Measurements from ENCODE around the gene SEMA4D. TPM values are rescaled to one million over a fixed set of nuclear protein-coding genes. Genes with fewer than 3 reads are reported as not detected.
A peak's percentile ranks its signal among the peaks of the same experiment; 100 is the strongest.

Gene SEMA4D
- total RNA-seq, 2 experiments from 2014 or later, result 334 to 336 TPM

DNA sequence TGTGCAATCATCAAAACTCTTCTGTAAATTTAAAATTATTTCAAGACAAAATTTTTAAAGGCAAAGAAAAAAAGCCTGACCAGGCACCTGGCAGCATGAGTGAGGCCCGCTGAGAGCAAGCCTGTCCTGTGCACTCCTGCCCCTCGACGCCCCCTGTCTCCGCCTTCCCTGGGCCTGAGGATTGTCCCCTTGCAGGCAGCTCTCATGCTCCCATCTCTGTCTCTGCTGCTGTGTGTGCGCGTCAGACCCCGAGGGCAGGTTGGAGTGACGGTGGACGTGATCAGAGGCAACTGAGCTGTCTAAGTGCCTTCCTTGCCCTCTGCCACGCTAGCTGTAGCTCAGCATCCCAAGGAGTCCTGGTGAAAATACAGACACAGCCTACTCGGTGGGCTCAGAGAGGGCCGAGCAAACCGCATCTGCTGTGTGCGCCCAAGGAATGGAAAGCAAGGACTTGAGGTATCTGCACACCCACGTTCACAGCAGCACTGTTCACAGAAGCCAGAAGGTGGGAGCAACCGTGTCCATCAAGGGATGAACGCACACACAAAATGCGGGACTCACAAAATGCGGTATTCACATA, 114.1 kb downstream of the SEMA4D start:
- H3K36me3 Mint-ChIP-seq (ENCODE audit: low read depth), result peaks cover 81% of the 10 kb centered on the region
- H3K27ac Mint-ChIP-seq, result peak overlapping the region; percentile 73
- CTCF ChIA-PET, result interaction anchor here (0.9 to 1.0 kb wide), 2 partner anchors 9 to 26 kb away, joined by 3 read pairs; no protein-coding TSS in a partner anchor
- no peak overlapping the region for H3K4me3 Mint-ChIP-seq
- no peak for DNase-seq
- H3K27me3 Mint-ChIP-seq, result no peaks in the 10 kb centered on the region
- no peaks in the 10 kb centered on the region for H3K9me3 Mint-ChIP-seq
- H3K4me1 Mint-ChIP-seq, result peaks cover 61% of the 10 kb centered on the region
- POLR2A ChIA-PET, result no interaction called here

DNA sequence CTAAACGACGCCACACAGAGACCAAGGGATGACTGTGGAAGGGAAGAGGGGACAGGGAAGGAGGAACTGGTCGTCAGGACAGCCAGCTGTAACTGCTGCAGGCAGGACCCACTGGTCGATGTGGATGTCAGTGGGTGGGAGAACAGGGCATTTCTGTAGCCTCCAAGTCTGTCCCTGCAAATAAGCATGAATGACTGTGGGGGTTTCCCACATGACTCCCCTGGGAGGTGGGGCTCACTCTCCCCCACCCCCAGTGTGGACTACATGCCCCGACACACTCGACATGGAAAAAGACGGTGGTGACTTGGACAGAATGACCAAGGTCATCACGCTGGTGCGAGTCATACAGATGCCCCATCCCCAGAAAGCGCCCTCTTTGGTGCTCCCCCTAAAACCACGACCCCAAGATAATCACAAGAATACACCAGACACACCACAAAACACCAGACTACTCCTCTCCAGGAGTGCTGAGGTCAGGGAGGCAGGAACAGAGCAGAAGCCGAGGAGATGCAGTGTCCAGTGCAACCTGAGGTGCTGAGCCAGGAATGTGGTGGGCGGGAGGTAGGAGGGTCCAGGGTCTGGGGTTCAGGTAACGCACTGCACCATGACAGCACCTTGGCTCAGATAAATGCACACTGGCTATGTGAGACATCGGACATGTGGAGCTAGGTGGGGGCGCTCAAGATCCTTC, 114.7 kb downstream of the SEMA4D start:
- peaks cover 81% of the 10 kb centered on the region for H3K36me3 Mint-ChIP-seq (ENCODE audit: low read depth)

DNA sequence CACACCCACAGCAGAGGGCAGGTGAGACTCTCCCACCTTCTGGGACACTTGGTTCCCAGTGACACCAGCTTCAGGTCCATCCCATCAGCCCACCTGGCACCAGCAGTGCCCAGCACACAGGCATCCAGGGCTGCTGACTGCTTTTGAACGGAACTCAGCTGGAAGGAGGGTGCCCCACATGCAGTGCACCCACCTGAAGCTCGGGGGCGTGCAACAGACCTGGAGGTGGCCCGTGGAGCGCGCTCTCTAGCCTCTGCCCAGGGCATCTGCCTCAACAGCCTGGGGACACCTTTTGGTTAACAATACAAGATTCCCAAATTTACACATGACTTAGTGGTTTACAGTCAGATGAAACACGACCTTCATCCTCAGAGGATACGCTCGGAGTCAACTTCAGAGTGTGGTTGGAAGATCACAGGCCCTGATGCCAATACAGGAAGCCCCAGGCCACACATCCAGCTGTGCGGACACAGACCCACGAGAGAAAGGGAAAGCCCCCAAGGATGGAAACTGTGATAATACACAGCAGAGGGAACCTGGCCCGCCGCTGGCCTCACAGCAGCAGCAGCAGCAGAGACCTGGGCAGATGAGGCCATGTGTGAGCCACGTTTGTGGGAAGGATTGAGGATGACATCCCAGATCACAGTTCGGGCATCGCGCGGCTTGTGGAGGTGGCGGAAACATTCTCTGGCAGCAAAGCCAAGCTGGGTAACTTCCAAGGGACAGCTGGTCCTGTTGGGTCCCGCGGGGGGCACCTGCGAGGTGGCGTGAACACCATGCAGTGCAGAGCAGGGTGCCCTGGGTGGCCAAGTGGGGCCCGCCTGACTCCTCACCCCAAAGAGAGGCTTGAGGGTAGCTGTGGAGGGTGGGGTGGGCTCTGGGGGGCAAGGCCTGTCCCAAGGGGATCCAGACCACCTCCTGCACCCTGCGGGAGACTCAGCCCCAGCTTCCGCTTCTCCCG, 115.6 kb downstream of the SEMA4D start:
- H3K4me3 Mint-ChIP-seq, result no peak overlapping the region
- H3K4me1 Mint-ChIP-seq, result peaks cover 70% of the 10 kb centered on the region
- CTCF ChIA-PET, result interaction anchor here (0.5 to 1.9 kb wide), 5 partner anchors 24 to 679 kb away, joined by 3 to 4 read pairs (median 3); no protein-coding TSS in a partner anchor

More for the DNA sequence above, 114.7 kb downstream of the SEMA4D start:
- ChIA-PET POLR2A (no interaction called here), CTCF (interaction anchor here (0.6 to 1.9 kb wide), 4 partner anchors 23 to 215 kb away, joined by 3 to 4 read pairs (median 4); no protein-coding TSS in a partner anchor)
- Mint-ChIP-seq H3K4me3 (no peak overlapping the region), H3K27me3 (no peaks in the 10 kb centered on the region), H3K9me3 (no peaks in the 10 kb centered on the region), H3K4me1 (peaks cover 66% of the 10 kb centered on the region), H3K27ac (peak overlapping the region; percentile 81)
- DNase-seq, result no peak

DNA sequence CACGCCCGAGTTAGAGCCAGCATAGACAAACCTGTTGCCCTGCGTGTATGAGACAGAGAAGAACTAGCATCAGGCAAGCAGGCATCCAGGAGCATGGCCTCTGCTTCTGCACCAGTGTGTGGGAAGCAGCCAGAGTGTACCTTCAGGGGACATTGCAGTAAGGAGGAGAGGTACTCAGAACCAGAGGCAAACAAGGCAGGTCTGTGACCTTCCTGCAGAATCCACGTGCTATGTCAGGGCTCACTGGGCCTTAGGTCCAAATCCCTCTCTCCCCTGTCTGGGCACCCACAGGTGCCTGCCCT, 116.7 kb downstream of the SEMA4D start:
- DNase-seq, result no peak
- Mint-ChIP-seq H3K4me3 (no peak overlapping the region), H3K9me3 (no peaks in the 10 kb centered on the region), H3K36me3 (ENCODE audit: low read depth) (peaks cover 80% of the 10 kb centered on the region), H3K4me1 (peaks cover 78% of the 10 kb centered on the region), H3K27ac (peak overlapping the region; percentile 46), H3K27me3 (no peaks in the 10 kb centered on the region)
- ChIA-PET POLR2A (no interaction called here), CTCF (interaction anchor here (1.6 to 1.9 kb wide), 2 partner anchors 25 to 33 kb away, joined by 4 read pairs; no protein-coding TSS in a partner anchor)

More for the DNA sequence above, 115.6 kb downstream of the SEMA4D start:
- Mint-ChIP-seq H3K9me3 (no peaks in the 10 kb centered on the region), H3K27me3 (no peaks in the 10 kb centered on the region), H3K36me3 (ENCODE audit: low read depth) (peaks cover 82% of the 10 kb centered on the region), H3K27ac (peak overlapping the region; percentile 64)
- POLR2A ChIA-PET, result no interaction called here
- DNase-seq, result no peak

DNA sequence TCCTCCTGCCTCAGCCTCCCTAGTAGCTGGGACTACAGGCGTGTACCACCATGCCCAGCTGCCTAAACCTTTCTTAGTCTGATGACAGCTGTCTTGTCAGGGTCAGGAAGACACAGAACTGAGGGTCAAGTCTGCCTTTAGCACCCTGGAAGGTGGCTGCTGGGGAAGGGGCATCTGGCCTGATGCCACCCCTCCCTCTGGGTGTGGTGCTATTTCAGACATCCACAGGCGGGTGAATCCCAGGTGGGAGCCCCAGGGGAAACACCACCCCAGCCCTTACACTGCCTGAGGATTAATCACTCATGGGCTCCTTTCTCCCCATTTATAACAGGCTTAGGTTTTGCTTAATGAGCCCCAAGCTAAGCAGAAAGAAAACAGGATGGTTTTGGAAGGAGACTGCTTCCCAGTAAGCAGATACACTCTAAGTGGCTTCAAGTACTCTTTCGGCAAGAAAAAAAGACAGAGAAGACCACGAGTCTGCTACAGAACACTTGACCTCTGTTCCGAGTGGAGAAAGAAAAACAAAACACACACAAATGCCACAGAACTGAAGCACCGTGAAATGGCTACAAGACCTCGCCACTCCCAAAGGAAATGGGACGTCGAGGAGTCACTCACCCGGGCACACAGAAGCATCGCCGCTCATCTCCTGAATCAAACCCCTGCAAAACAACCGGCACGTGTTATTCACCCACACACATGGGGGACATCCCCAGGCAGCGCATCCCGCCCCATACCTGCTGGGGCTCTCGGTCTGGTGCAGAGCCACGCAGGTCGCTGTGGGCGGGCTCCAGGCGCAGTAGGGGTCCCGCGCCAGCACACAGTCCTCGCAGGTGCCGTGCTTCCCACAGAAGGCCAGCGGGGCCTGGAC, 117.2 kb downstream of the SEMA4D start:
- peak overlapping the region; percentile 73 for H3K27ac Mint-ChIP-seq
- no peak overlapping the region for H3K4me3 Mint-ChIP-seq
- H3K9me3 Mint-ChIP-seq, result no peaks in the 10 kb centered on the region
- no peaks in the 10 kb centered on the region for H3K27me3 Mint-ChIP-seq
- CTCF ChIA-PET, result no interaction called here
- POLR2A ChIA-PET, result interaction anchor here (0.9 kb wide), 1 partner anchor 168 kb away, joined by 3 read pairs; no protein-coding TSS in a partner anchor
- H3K36me3 Mint-ChIP-seq (ENCODE audit: low read depth), result peaks cover 79% of the 10 kb centered on the region
- DNase-seq, result no peak
- H3K4me1 Mint-ChIP-seq, result peaks cover 82% of the 10 kb centered on the region

DNA sequence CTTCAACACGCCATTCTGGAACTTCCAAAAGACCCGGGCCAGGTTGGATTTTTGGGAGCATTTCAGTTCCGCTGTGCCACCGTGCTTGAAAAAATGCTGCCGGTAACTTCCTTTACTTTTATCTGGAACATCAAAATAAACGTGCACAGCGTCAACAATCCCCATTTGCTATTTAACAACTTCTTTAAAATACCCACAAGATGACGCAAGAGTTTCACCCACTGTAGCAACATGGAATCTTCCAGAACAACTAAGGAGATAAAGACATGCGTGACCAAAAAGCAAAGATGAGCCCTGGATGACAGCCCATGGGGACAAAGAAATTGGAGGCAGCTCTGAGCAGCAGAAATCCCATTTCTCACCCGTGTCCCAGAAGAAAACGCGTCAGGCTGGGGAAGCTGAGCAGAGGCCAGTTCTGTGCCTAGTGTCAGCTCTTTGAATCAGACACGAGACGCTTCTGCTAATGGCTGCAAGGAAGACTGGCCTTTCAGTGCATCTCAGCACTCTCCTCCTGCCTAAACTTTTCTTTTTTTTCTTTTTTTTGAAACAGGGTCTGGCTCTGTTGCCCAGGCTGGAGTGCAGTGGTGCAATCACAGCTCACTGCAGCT, 118.3 kb downstream of the SEMA4D start:
- no peaks in the 10 kb centered on the region for H3K27me3 Mint-ChIP-seq
- H3K36me3 Mint-ChIP-seq (ENCODE audit: low read depth), result peaks cover 75% of the 10 kb centered on the region
- no peak for DNase-seq
- POLR2A ChIA-PET, result interaction anchor here (0.9 kb wide), 1 partner anchor 169 kb away, joined by 3 read pairs; no protein-coding TSS in a partner anchor
- no peaks in the 10 kb centered on the region for H3K9me3 Mint-ChIP-seq
- H3K27ac Mint-ChIP-seq, result peak overlapping the region; percentile 73
- H3K4me3 Mint-ChIP-seq, result no peak overlapping the region
- H3K4me1 Mint-ChIP-seq, result peaks cover 91% of the 10 kb centered on the region
- CTCF ChIA-PET, result interaction anchor here (1.6 kb wide), 1 partner anchor 169 kb away, joined by 7 read pairs; no protein-coding TSS in a partner anchor

DNA sequence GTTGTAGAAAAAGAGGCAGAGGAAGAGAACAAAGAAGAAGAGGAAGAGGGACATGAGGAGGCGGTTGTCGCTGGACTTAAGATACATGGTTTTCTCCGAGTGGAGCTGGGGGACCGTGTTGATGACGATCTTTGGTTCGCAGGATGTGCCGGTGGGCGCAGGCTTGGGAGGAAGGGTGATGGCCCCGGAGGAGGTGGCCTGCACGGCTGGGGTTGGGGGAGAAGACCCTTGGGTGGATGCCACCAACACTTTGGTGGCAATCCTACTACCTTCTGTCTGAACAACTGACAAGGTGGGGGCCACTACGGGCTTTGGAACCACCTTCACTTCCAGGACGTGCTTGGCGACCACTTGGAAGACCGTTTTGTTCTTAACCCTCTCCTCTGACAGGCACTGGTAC, 118.9 kb downstream of the SEMA4D start:
- Mint-ChIP-seq H3K27ac (peak overlapping the region; percentile 73), H3K4me3 (no peak overlapping the region), H3K4me1 (peaks cover 92% of the 10 kb centered on the region), H3K9me3 (no peaks in the 10 kb centered on the region), H3K27me3 (no peaks in the 10 kb centered on the region), H3K36me3 (ENCODE audit: low read depth) (peaks cover 71% of the 10 kb centered on the region)
- ChIA-PET CTCF (interaction anchor here (1.6 kb wide), 1 partner anchor 170 kb away, joined by 7 read pairs; no protein-coding TSS in a partner anchor), POLR2A (no interaction called here)
- no peak for DNase-seq

DNA sequence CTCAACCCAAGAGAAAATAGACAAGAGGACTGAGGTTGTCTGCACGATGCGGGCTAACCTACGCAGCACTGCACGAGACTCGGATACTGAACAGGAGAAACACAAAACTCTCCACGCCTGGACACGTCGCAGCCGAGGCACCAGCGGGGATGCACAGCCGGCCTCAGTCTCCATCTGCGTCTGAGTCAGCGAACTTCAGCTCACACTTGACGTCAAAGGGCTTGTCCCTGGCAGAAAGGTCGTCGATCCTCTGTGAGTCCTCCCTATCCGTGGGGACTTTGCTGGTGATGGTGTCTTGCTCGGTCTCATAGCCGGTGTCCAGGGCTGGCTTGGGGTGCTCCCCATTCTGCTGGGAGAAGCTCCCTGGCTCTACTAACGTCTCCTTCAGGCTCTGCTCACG, 119.4 kb downstream of the SEMA4D start:
- Mint-ChIP-seq H3K4me3 (no peak overlapping the region), H3K27ac (peak overlapping the region; percentile 25), H3K9me3 (no peaks in the 10 kb centered on the region), H3K4me1 (peaks cover 92% of the 10 kb centered on the region), H3K27me3 (no peaks in the 10 kb centered on the region), H3K36me3 (ENCODE audit: low read depth) (peaks cover 68% of the 10 kb centered on the region)
- ChIA-PET POLR2A (interaction anchor here (0.7 kb wide), 1 partner anchor 11 kb away, joined by 4 read pairs; no protein-coding TSS in a partner anchor), CTCF (interaction anchor here (0.6 to 1.6 kb wide), 2 partner anchors 170 to 705 kb away, joined by 3 to 7 read pairs; no protein-coding TSS in a partner anchor)
- DNase-seq, result no peak

DNA sequence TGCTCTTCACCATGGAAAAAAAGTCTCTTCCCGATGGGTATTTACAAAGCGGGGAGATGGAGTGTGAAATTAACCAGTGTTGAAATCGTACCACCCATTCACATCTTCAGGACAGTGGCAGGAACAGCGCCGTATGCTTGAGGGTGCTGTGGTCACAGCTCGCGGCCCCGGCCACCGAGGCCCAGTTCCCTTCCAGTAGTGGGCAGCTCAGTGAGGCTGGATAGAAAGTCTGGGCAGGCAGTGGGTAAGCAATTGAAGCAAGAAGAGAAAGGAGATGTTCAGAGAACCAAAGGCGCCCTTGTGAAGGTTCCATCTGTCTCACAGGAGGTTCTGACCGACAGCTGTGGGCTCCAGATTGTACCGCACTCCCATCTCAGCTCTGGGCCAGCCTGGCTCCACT, 120.5 kb downstream of the SEMA4D start:
- POLR2A ChIA-PET, result no interaction called here
- Mint-ChIP-seq H3K36me3 (ENCODE audit: low read depth) (peaks cover 60% of the 10 kb centered on the region), H3K9me3 (no peaks in the 10 kb centered on the region), H3K4me1 (peaks cover 94% of the 10 kb centered on the region), H3K27ac (no peak overlapping the region), H3K27me3 (no peaks in the 10 kb centered on the region), H3K4me3 (no peak overlapping the region)
- CTCF ChIA-PET, result interaction anchor here (1.0 to 1.3 kb wide), 2 partner anchors 147 to 172 kb away, joined by 3 read pairs; no protein-coding TSS in a partner anchor
- DNase-seq, result no peak

DNA sequence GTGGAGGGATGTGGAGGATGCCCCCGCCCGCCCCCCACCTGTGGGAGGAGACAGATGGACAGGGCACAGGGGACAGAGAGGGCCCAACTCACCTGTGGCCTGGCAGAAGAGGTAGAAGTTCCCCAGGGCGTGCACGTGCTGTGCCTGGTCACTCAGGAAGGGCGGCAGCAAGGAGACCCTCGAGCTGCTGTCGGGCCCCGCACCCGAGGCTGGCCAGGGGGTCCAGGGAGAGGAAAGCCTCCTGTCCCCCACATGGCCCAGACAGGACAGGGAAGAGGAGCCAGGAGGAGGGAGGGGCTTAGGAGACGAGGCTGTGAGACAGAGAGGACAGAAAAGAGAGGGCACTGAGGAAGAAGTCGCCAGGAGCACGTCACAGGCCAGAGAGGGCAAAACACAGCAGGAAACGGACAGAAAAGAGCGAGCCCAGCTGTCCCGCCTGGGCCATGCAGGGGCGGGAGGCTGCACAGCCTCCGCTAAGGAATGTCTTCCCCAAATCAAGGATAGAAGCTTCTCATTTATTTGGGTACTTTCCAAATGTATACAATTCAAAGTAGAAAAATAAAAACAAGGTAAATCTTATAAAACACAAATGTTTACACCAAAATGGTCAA, 121.1 kb downstream of the SEMA4D start:
- H3K4me1 Mint-ChIP-seq, result peaks cover 92% of the 10 kb centered on the region
- H3K4me3 Mint-ChIP-seq, result no peak overlapping the region
- CTCF ChIA-PET, result interaction anchor here (1.0 to 1.3 kb wide), 3 partner anchors 147 to 221 kb away, joined by 3 to 5 read pairs (median 3); no protein-coding TSS in a partner anchor
- POLR2A ChIA-PET, result no interaction called here
- no peaks in the 10 kb centered on the region for H3K27me3 Mint-ChIP-seq
- H3K27ac Mint-ChIP-seq, result peak overlapping the region; percentile 67
- no peaks in the 10 kb centered on the region for H3K9me3 Mint-ChIP-seq
- no peak for DNase-seq
- H3K36me3 Mint-ChIP-seq (ENCODE audit: low read depth), result peaks cover 54% of the 10 kb centered on the region

DNA sequence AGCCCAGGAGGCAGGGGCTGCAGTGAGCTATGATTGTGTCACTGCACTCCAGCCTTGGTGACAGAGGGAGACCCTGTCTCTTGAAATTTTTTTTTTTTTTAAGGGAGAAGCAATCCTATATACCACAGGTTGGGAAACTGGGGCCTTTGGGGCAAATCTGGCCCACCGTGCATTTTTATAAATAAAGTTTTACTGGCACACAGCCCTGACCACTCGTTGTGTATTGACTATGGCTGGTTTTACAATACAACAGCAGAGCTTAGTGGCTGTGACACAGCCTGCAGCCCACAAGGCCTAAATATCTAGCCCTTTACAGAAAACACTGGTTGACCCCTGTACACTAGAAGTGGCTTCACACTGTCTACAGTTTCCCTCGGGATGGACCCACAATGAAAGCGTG, 121.6 kb downstream of the SEMA4D start:
- DNase-seq, result no peak
- Mint-ChIP-seq H3K9me3 (no peaks in the 10 kb centered on the region), H3K27ac (peak overlapping the region; percentile 67), H3K36me3 (ENCODE audit: low read depth) (peaks cover 49% of the 10 kb centered on the region), H3K27me3 (no peaks in the 10 kb centered on the region), H3K4me3 (no peak overlapping the region), H3K4me1 (peaks cover 87% of the 10 kb centered on the region)
- ChIA-PET CTCF (interaction anchor here (0.7 to 1.3 kb wide), 3 partner anchors 173 to 383 kb away, joined by 3 to 5 read pairs (median 3); no protein-coding TSS in a partner anchor), POLR2A (interaction anchor here (0.6 kb wide), 1 partner anchor 12 kb away, joined by 5 read pairs; no protein-coding TSS in a partner anchor)

Measured in activated CD4-positive, alpha-beta T cell treated with anti-CD3 and anti-CD28 coated beads, Interleukin-2, amount 10 ng/mL, durations not matched to agents 7 days and 5 days (primary cell).